Endothelial cell of umbilical vein (primary cell): ENCODE results near the gene LSM3. TPM values are rescaled to one million over a fixed set of nuclear protein-coding genes. Genes with fewer than 3 reads are reported as not detected.

Source experiments
- BruUV-seq: library from RNA; stranded (reverse); fragments of 400-500 nt; replicated peaks from 2 replicates; lab custom pipeline; 2021; lab: Mats Ljungman, UMichigan
- CTCF ChIA-PET: fragments of 300-600, 350-600 bp; sonication (Branson Sonifier 250); formaldehyde crosslinking; loops from one replicate; lab custom pipeline; 2021; ENCODE audit warnings: antibody characterized with exemption, inconsistent platforms; lab: Charles Lee
- POLR2A ChIA-PET: fragments of 300-600, 350-600 bp; sonication (Branson Sonifier 250); formaldehyde crosslinking; loops from one replicate; lab custom pipeline; 2021; ENCODE audit warnings: antibody characterized with exemption, inconsistent platforms; lab: Charles Lee
- DNase-seq: peaks from one replicate; pipeline ENCODE4 v3.0.0-alpha.2; 2011; ENCODE audit warnings: low read depth, low spot score
- FAIRE-seq: peaks from 2 replicates; lab custom pipeline; 2011; peaks lifted over from hg19 to GRCh38; lab: Jason Lieb, UNC
- H2AFZ ChIP-seq: 2 replicates; pipeline ENCODE4 v1.6.0; 2012; ENCODE audit warnings: low read depth, low read length, control low read depth, inconsistent platforms
- H3K27ac ChIP-seq: 2 replicates; pipeline ENCODE4 v1.5.1; 2011; ENCODE audit warnings: low read depth, mild to moderate bottlenecking, control low read depth, low read length, moderate library complexity; ENCODE audit not compliant: insufficient read depth
- H3K27me3 ChIP-seq, 2 experiments: 2 replicates each; pipeline versions ENCODE4 v1.6.0 to v1.6.1; 2011; ENCODE audit warnings: low read length in 2 of 2, mixed read lengths in 1 of 2; ENCODE audit not compliant: control insufficient read depth in 2 of 2, insufficient read depth in 2 of 2
- H3K36me3 ChIP-seq, 2 experiments: 2 replicates in 1 of 2; 3 replicates in 1 of 2; pipeline ENCODE4 v1.5.1; 2011; ENCODE audit warnings: low read length in 2 of 2, mild to moderate bottlenecking in 1 of 2, moderate library complexity in 1 of 2; ENCODE audit not compliant: control insufficient read depth in 2 of 2, insufficient read depth in 2 of 2; ENCODE audit errors: extremely low read depth in 1 of 2
- H3K4me1 ChIP-seq: 3 replicates; pipeline ENCODE4 v1.5.1; 2011; ENCODE audit warnings: mild to moderate bottlenecking, low read length; ENCODE audit not compliant: control insufficient read depth, insufficient read depth; ENCODE audit errors: extremely low read depth
- H3K4me2 ChIP-seq: 2 replicates; pipeline ENCODE4 v1.6.1; 2011; ENCODE audit warnings: low read length, control low read depth, mixed read lengths; ENCODE audit not compliant: insufficient read depth
- H3K4me3 ChIP-seq, 3 experiments: fragments of 200-600 bp in 1 of 3; sonication (generic), shearing (Covaris generic) in 1 of 3; replicated peaks in 1 of 3; 2 replicates each; pipeline ENCODE4 v1.5.1; 2011 to 2016; ENCODE audit warnings: control low read depth in 3 of 3, low read length in 3 of 3, mild to moderate bottlenecking in 2 of 3, inconsistent platforms in 1 of 3, low read depth in 1 of 3, moderate library complexity in 1 of 3; ENCODE audit not compliant: insufficient read depth in 1 of 3
- H3K79me2 ChIP-seq: 2 replicates; pipeline ENCODE4 v1.6.0; 2012; ENCODE audit warnings: low read length, inconsistent platforms; ENCODE audit not compliant: control insufficient read depth, insufficient read depth
- H3K9ac ChIP-seq: replicated peaks from 2 replicates; pipeline ENCODE3; 2011; ENCODE audit warnings: low read length, control low read depth; ENCODE audit not compliant: insufficient read depth; ENCODE audit errors: extremely low read depth
- H3K9me1 ChIP-seq: replicated peaks from 3 replicates; pipeline ENCODE4 v1.6.0; 2011; ENCODE audit warnings: mild to moderate bottlenecking, low read length; ENCODE audit not compliant: control insufficient read depth, insufficient read depth; ENCODE audit errors: extremely low read depth
- H3K9me3 ChIP-seq: replicated peaks from 2 replicates; pipeline ENCODE4 v1.5.1; 2012; ENCODE audit warnings: low read length, inconsistent platforms; ENCODE audit not compliant: control insufficient read depth, insufficient read depth
- H4K20me1 ChIP-seq: replicated peaks from 2 replicates; pipeline ENCODE3; 2011; ENCODE audit warnings: mild to moderate bottlenecking, low read length; ENCODE audit not compliant: control insufficient read depth, insufficient read depth; ENCODE audit errors: extremely low read depth
- EZH2 ChIP-seq: IDR thresholded peaks from 2 replicates; pipeline ENCODE4 v1.6.1; 2012; ENCODE audit warnings: borderline replicate concordance, low read depth, mild to moderate bottlenecking, moderate library complexity, low read length, inconsistent platforms; ENCODE audit not compliant: severe bottlenecking
- FOS ChIP-seq: IDR thresholded peaks from 2 replicates; pipeline ENCODE4 v1.6.1; 2011; ENCODE audit warnings: mild to moderate bottlenecking, low read length, moderate library complexity, borderline replicate concordance; ENCODE audit not compliant: insufficient read depth
- GATA2 ChIP-seq: IDR thresholded peaks from 2 replicates; pipeline ENCODE4 v1.7.0; 2011; ENCODE audit warnings: low read depth, mild to moderate bottlenecking, moderate library complexity, mixed read lengths, low read length; ENCODE audit not compliant: insufficient read length, insufficient read depth
- JUN ChIP-seq: IDR thresholded peaks from 2 replicates; pipeline ENCODE4 v1.6.1; 2011; ENCODE audit warnings: borderline replicate concordance, low read depth; ENCODE audit not compliant: insufficient read length, insufficient read depth
- MYC ChIP-seq: IDR thresholded peaks from one replicate; pipeline ENCODE4 v1.6.1; 2011; ENCODE audit warnings: mild to moderate bottlenecking, low read depth, low read length
- POLR2A ChIP-seq: IDR thresholded peaks from 2 replicates; pipeline ENCODE4 v1.6.1; 2012; ENCODE audit warnings: low read depth, mild to moderate bottlenecking, control low read depth, low read length
- POLR2AphosphoS5 ChIP-seq: IDR thresholded peaks from 2 replicates; pipeline ENCODE4 v1.6.1; 2012; ENCODE audit warnings: low read depth, mild to moderate bottlenecking, control low read depth, low read length, moderate library complexity; ENCODE audit not compliant: insufficient read depth
- dilution Hi-C: fragments of 300-500 bp; cut with MboI; formaldehyde crosslinking; loops from one replicate; pipeline ENCODE4 v1.15.0; 2019; ENCODE audit warnings: low sequenced_read_pairs; ENCODE audit not compliant: extremely low pct_ligation_motif_present
- intact Hi-C: fragments of 100-400 bp; cut with micrococcal nuclease; formaldehyde crosslinking; loops from one replicate; pipeline ENCODE4 v1.10.0; 2022
- polyA plus RNA-seq, 4 experiments: library from polyadenylated mRNA; depleted of rRNA in 3 of 4; stranded (reverse) in 3 of 4; unstranded in 1 of 4; fragments of >200 nt; gene quantifications; 2 replicates each; pipeline versions ENCODE4 v1.2.1 to v1.2.3, GENCODE V29; 2011 to 2012; ENCODE audit warnings: missing spikeins in 1 of 4
- total RNA-seq: library from RNA; stranded (reverse); gene quantifications from 2 replicates; pipeline ENCODE4 v1.2.3, GENCODE V29; 2021
- TF ChIP-seq, protein P1 (sequence below), 2 donors: IDR thresholded peaks; 1 replicate in 1 of 2; 2 replicates in 1 of 2; pipeline ENCODE4 v1.5.1; 2011; ENCODE audit warnings: low read length in 2 of 2, mild to moderate bottlenecking in 2 of 2, moderate library complexity in 2 of 2, control low read depth in 1 of 2, inconsistent platforms in 1 of 2, low read depth in 1 of 2; ENCODE audit not compliant: insufficient read depth in 1 of 2; ENCODE audit errors: extremely low read depth in 1 of 2
- TF ChIP-seq, protein P2 (sequence below): IDR thresholded peaks from 2 replicates; pipeline ENCODE4 v1.6.1; 2011; ENCODE audit not compliant: insufficient read depth, insufficient read length

LSM3 gene
- total and polyA plus RNA-seq, 2 donors (not counting 3 experiments of a cell fraction or from before 2014, with no cell fraction given) = 4.4 to 13.0 TPM

DNA sequence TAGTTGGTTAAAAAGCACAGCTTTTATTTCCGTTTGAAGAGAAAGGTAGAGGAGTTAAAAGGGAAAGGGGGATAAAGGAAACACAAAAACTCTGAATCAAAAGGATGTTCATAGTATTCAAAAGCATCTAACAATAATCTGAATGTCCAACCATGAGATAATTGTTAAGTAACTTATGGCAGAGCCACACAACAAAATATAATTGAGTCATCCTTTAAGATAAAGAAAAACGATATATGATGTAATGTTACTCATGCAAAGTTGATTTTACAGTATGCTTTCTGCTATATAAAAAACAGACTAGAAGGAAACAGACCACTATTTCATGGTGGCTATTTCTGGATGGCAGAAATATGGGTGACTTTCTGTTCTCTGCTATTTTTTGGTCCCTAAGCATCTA is 4.1 kb upstream of the LSM3 start:
- intact Hi-C loops = no loop called here
- Histone ChIP-seq H3K4me2 (no peak overlapping the region), H3K79me2 (peaks cover 41% of the 10 kb centered on the region), H3K27me3 (no peaks in the 10 kb centered on the region), H3K9me3 (no peaks in the 10 kb centered on the region), H4K20me1 (no peaks in the 10 kb centered on the region), H3K4me3 (no peak overlapping the region), H3K4me1 (peaks cover 22% of the 10 kb centered on the region), H3K9me1 (no peaks in the 10 kb centered on the region), H3K9ac (no peak overlapping the region), H3K36me3 (peaks cover 14 to 16% of the 10 kb centered on the region in 2 experiments), H3K27ac (no peak overlapping the region), H2AFZ (no peak overlapping the region)
- no peak for DNase-seq
- dilution Hi-C loops = no loop called here
- TF ChIP-seq POLR2AphosphoS5 (no peak), JUN (no peak), FOS (no peak), EZH2 (no peak), GATA2 (no peak), POLR2A (no peak), MYC (no peak)
- TF ChIP-seq, protein P1, sequence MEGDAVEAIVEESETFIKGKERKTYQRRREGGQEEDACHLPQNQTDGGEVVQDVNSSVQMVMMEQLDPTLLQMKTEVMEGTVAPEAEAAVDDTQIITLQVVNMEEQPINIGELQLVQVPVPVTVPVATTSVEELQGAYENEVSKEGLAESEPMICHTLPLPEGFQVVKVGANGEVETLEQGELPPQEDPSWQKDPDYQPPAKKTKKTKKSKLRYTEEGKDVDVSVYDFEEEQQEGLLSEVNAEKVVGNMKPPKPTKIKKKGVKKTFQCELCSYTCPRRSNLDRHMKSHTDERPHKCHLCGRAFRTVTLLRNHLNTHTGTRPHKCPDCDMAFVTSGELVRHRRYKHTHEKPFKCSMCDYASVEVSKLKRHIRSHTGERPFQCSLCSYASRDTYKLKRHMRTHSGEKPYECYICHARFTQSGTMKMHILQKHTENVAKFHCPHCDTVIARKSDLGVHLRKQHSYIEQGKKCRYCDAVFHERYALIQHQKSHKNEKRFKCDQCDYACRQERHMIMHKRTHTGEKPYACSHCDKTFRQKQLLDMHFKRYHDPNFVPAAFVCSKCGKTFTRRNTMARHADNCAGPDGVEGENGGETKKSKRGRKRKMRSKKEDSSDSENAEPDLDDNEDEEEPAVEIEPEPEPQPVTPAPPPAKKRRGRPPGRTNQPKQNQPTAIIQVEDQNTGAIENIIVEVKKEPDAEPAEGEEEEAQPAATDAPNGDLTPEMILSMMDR (IDR thresholded peaks at IDR 0.05; ENCODE audit: extremely low read depth in 1 of 2, insufficient read depth in 1 of 2, low read depth in 1 of 2, low read length in 2 of 2) = no peak
- TF ChIP-seq, protein P2, sequence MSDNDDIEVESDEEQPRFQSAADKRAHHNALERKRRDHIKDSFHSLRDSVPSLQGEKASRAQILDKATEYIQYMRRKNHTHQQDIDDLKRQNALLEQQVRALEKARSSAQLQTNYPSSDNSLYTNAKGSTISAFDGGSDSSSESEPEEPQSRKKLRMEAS = no peak
- BruUV-seq = no TSS peak
- ChIA-PET CTCF (interaction anchor here (2.1 kb wide), 1 partner anchor 29 kb away, joined by 7 read pairs; no protein-coding TSS in a partner anchor), POLR2A (no interaction called here)
- FAIRE-seq = no peak
